Endodermal cell (in vitro differentiated cells): ENCODE results near the gene MLH1. TPM values are rescaled to one million over a fixed set of nuclear protein-coding genes. Genes with fewer than 3 reads are reported as not detected.

Experiments
- DNase-seq: peaks from one replicate; pipeline ENCODE4 v3.0.0-alpha.2; 2017
- H3K27ac ChIP-seq: 2 replicates; pipeline ENCODE4 v1.5.1; 2013; ENCODE audit warnings: mild to moderate bottlenecking, low read depth, low read length, moderate library complexity
- H3K27me3 ChIP-seq: 2 replicates; pipeline ENCODE4 v1.6.1; 2013; ENCODE audit warnings: mild to moderate bottlenecking, low read length, moderate library complexity; ENCODE audit not compliant: insufficient read depth, control insufficient read depth, poor library complexity, severe bottlenecking
- H3K36me3 ChIP-seq: 2 replicates; pipeline ENCODE4 v1.7.0; 2013; ENCODE audit warnings: mild to moderate bottlenecking, low read length, moderate library complexity; ENCODE audit not compliant: control insufficient read depth, insufficient read depth
- H3K4me1 ChIP-seq: one replicate; pipeline ENCODE4 v1.7.0; 2013; ENCODE audit warnings: low read length; ENCODE audit not compliant: control insufficient read depth, insufficient read depth
- H3K4me3 ChIP-seq: 2 replicates; pipeline ENCODE4 v1.5.1; 2013; ENCODE audit warnings: mild to moderate bottlenecking, low read length, moderate library complexity
- H3K9ac ChIP-seq: 2 replicates; pipeline ENCODE4 v1.6.1; 2013; ENCODE audit warnings: mild to moderate bottlenecking, low read length, moderate library complexity; ENCODE audit not compliant: poor library complexity, severe bottlenecking; ENCODE audit errors: extremely low read depth
- H3K9me3 ChIP-seq: 2 replicates; pipeline ENCODE4 v1.6.1; 2013; ENCODE audit warnings: mild to moderate bottlenecking, low read length, moderate library complexity; ENCODE audit not compliant: control insufficient read depth
- H3K27ac Mint-ChIP-seq: 2 replicates; pipeline ENCODE4 v1.8.0; 2020; ENCODE audit warnings: mixed read lengths
- H3K27me3 Mint-ChIP-seq: 2 replicates; pipeline ENCODE4 v1.8.0; 2021; ENCODE audit warnings: mild to moderate bottlenecking, mixed read lengths; ENCODE audit not compliant: insufficient read depth
- H3K36me3 Mint-ChIP-seq: 2 replicates; pipeline ENCODE4 v1.8.0; 2020; ENCODE audit warnings: low read depth, mixed read lengths
- H3K4me1 Mint-ChIP-seq: 2 replicates; pipeline ENCODE4 v1.8.0; 2020; ENCODE audit warnings: mixed read lengths
- H3K4me3 Mint-ChIP-seq: 2 replicates; pipeline ENCODE4 v1.8.0; 2020; ENCODE audit warnings: mild to moderate bottlenecking, moderate library complexity, mixed read lengths
- H3K9me3 Mint-ChIP-seq: 2 replicates; pipeline ENCODE4 v1.8.0; 2020; ENCODE audit warnings: mild to moderate bottlenecking, mixed read lengths
- WGBS, 2 experiments: methylation state at CpG; one replicate each; pipeline versions ENCODE4 v1.1.5 to v1.1.7; 2013; ENCODE audit warnings: missing lambda C conversion rate in 2 of 2, mixed read lengths in 1 of 2; ENCODE audit not compliant: insufficient coverage in 1 of 2, insufficient read length in 1 of 2; 5-methylcytosine and 5-hydroxymethylcytosine counted together
- total RNA-seq, 2 donors: library from RNA; stranded (reverse); fragmentation: NEBNext Ultra II Directional in 1 of 2; extraction: Animal tissue kit (Norgen Biotek cat#: 25700) in 1 of 2; gene quantifications; 2 replicates in 1 of 2; 3 replicates in 1 of 2; pipeline ENCODE4 v1.2.1, GENCODE V29; 2021
- TF ChIP-seq, protein P1 (sequence below): fragments of 200-600 bp; sonication (generic); conservative IDR thresholded peaks from 2 replicates; pipeline ENCODE4 v1.5.0; 2021; ENCODE audit warnings: antibody characterized with exemption, mild to moderate bottlenecking

MLH1 gene
- total RNA-seq, 2 donors from 2014 or later: 36.4 to 47.0 TPM

DNA sequence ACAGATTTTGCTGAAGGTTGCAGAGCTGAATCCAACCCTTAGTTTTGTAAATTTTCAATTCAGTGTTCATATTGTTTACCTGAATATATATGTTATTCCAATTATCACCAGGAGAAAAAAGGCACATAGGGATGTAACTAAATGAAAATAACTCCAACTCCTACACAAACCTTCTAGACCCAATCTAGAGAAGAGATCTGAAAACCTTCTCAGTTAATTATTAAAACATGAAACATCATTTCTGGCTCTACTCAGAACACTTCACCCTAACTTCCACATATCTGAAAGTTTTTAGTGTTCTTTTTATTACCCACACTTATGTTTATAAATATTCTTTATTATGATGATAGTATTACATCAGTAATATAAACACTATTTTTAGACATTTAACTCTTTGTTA, 104.5 kb downstream of the MLH1 start:
- peaks cover 17% of the 10 kb centered on the region for H3K36me3 ChIP-seq
- H3K9me3 ChIP-seq: no peaks in the 10 kb centered on the region
- no peak for DNase-seq
- Mint-ChIP-seq H3K27me3 (no peaks in the 10 kb centered on the region), H3K4me3 (no peak overlapping the region), H3K27ac (no peak overlapping the region), H3K4me1 (peaks cover 4% of the 10 kb centered on the region), H3K36me3 (no peaks in the 10 kb centered on the region), H3K9me3 (no peaks in the 10 kb centered on the region)
- H3K27ac ChIP-seq: no peak overlapping the region
- no peaks in the 10 kb centered on the region for H3K4me1 ChIP-seq
- TF ChIP-seq, protein P1, sequence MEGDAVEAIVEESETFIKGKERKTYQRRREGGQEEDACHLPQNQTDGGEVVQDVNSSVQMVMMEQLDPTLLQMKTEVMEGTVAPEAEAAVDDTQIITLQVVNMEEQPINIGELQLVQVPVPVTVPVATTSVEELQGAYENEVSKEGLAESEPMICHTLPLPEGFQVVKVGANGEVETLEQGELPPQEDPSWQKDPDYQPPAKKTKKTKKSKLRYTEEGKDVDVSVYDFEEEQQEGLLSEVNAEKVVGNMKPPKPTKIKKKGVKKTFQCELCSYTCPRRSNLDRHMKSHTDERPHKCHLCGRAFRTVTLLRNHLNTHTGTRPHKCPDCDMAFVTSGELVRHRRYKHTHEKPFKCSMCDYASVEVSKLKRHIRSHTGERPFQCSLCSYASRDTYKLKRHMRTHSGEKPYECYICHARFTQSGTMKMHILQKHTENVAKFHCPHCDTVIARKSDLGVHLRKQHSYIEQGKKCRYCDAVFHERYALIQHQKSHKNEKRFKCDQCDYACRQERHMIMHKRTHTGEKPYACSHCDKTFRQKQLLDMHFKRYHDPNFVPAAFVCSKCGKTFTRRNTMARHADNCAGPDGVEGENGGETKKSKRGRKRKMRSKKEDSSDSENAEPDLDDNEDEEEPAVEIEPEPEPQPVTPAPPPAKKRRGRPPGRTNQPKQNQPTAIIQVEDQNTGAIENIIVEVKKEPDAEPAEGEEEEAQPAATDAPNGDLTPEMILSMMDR: no peak
- no peak overlapping the region for H3K4me3 ChIP-seq
- H3K27me3 ChIP-seq: no peaks in the 10 kb centered on the region
- no peak overlapping the region for H3K9ac ChIP-seq

- no peaks in the 10 kb centered on the region for H3K36me3 Mint-ChIP-seq
- no peaks in the 10 kb centered on the region for H3K27me3 ChIP-seq
- H3K36me3 ChIP-seq: peaks cover 12% of the 10 kb centered on the region
- no peaks in the 10 kb centered on the region for H3K9me3 Mint-ChIP-seq
- no peak overlapping the region for H3K4me3 ChIP-seq
- H3K27ac Mint-ChIP-seq: no peak overlapping the region
- H3K4me1 ChIP-seq: no peaks in the 10 kb centered on the region
- no peaks in the 10 kb centered on the region for H3K9me3 ChIP-seq
- no peaks in the 10 kb centered on the region for H3K27me3 Mint-ChIP-seq
- DNase-seq: no peak
- TF ChIP-seq, protein P1: no peak
- no peak overlapping the region for H3K27ac ChIP-seq
- H3K9ac ChIP-seq: no peak overlapping the region
- peaks cover 8% of the 10 kb centered on the region for H3K4me1 Mint-ChIP-seq
- WGBS, 2 experiments: 99 to 100% methylated on average over 2 of the region's 2 CpGs
- no peak overlapping the region for H3K4me3 Mint-ChIP-seq
Observed at GRCh38 chr3:37098884-37099283, 105.6 kb downstream of the MLH1 start.

DNA sequence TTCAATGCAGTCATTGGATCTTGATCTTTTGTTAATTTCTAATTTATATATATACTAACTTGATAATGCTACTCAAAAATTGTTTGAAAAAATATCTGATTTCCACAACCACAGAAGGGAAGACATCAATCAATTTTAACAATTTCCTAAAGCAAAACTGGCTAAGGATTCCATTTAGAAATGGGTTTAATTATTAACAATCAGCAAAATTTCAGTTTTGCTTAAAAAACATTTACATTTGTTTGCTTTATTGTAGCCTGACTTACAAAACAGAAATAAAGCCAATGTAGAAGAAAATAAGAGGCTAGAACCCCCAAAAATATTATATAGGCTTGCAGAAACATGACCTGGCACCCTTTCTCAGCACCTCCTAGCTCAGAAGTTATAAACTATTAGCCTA, 106.2 kb downstream of the MLH1 start:
- H3K27me3 Mint-ChIP-seq: no peaks in the 10 kb centered on the region
- Histone ChIP-seq H3K4me1 (no peaks in the 10 kb centered on the region), H3K9me3 (no peaks in the 10 kb centered on the region), H3K4me3 (no peak overlapping the region), H3K36me3 (peaks cover 9% of the 10 kb centered on the region), H3K27ac (no peak overlapping the region), H3K9ac (no peak overlapping the region), H3K27me3 (no peaks in the 10 kb centered on the region)
- TF ChIP-seq, protein P1: no peak
- H3K4me3 Mint-ChIP-seq: no peak overlapping the region
- H3K27ac Mint-ChIP-seq: no peak overlapping the region
- H3K9me3 Mint-ChIP-seq: no peaks in the 10 kb centered on the region
- H3K4me1 Mint-ChIP-seq: peaks cover 8% of the 10 kb centered on the region
- DNase-seq: no peak
- no peaks in the 10 kb centered on the region for H3K36me3 Mint-ChIP-seq
